DOHH2 (cell line): Measurements from ENCODE around the gene KCTD21.

Experiments used
- H3F3A ChIP-seq: fragments of 200-600 bp; sonication (generic), shearing (Covaris generic); 2 replicates; pipeline ENCODE4 v1.6.0; 2016; ENCODE audit warnings: antibody characterized with exemption, mild to moderate bottlenecking; ENCODE audit not compliant: control insufficient read depth, insufficient read depth
- H3K27ac ChIP-seq: fragments of 200-600 bp; sonication (generic); 2 replicates; pipeline ENCODE4 v1.5.1; 2014; ENCODE audit warnings: low read depth, mild to moderate bottlenecking, low read length, moderate library complexity
- H3K27me3 ChIP-seq: fragments of 200-600 bp; sonication (generic); 2 replicates; pipeline ENCODE4 v1.6.1; 2014; ENCODE audit warnings: mild to moderate bottlenecking, low read length, mixed read lengths; ENCODE audit not compliant: control insufficient read depth
- H3K36me3 ChIP-seq: fragments of 200-600 bp; sonication (generic); 2 replicates; pipeline ENCODE4 v1.6.1; 2014; ENCODE audit warnings: mild to moderate bottlenecking, low read length, moderate library complexity, mixed read lengths; ENCODE audit not compliant: control insufficient read depth
- H3K4me1 ChIP-seq: fragments of 200-600 bp; sonication (generic); 2 replicates; pipeline ENCODE4 v1.6.1; 2014; ENCODE audit warnings: mild to moderate bottlenecking, low read length, mixed read lengths; ENCODE audit not compliant: control insufficient read depth
- H3K4me2 ChIP-seq: fragments of 200-600 bp; sonication (generic); 2 replicates; pipeline ENCODE4 v1.6.0; 2014; ENCODE audit warnings: mild to moderate bottlenecking, low read length, moderate library complexity
- H3K4me3 ChIP-seq: fragments of 200-600 bp; sonication (generic); 2 replicates; pipeline ENCODE4 v1.5.1; 2014; ENCODE audit warnings: mild to moderate bottlenecking, low read length, mixed read lengths
- H3K79me2 ChIP-seq: fragments of 200-600 bp; sonication (generic); 2 replicates; pipeline ENCODE4 v1.6.1; 2014; ENCODE audit warnings: mild to moderate bottlenecking, low read length, mixed read lengths; ENCODE audit not compliant: control insufficient read depth
- H3K9me2 ChIP-seq: fragments of 200-600 bp; sonication (generic); replicated peaks from 2 replicates; pipeline ENCODE4 v1.6.1; 2014; ENCODE audit warnings: mild to moderate bottlenecking, low read length, mixed read lengths; ENCODE audit not compliant: control insufficient read depth
- H3K9me3 ChIP-seq: fragments of 200-600 bp; sonication (generic); 2 replicates; pipeline ENCODE4 v1.6.1; 2014; ENCODE audit warnings: antibody characterized with exemption, low read length, mixed read lengths; ENCODE audit not compliant: control insufficient read depth, insufficient read depth
- H4K20me1 ChIP-seq: fragments of 200-600 bp; sonication (generic); 2 replicates; pipeline ENCODE4 v1.6.0; 2014; ENCODE audit warnings: low read depth, mild to moderate bottlenecking, antibody characterized with exemption, low read length, moderate library complexity; ENCODE audit not compliant: control insufficient read depth, insufficient read depth
- CTCF ChIP-seq: fragments of 200-600 bp; sonication (generic); IDR thresholded peaks from one replicate; pipeline ENCODE4 v1.5.1; 2014; ENCODE audit warnings: antibody characterized with exemption, mild to moderate bottlenecking, low read depth, low read length; ENCODE audit not compliant: poor library complexity, severe bottlenecking
- EZH2phosphoT487 ChIP-seq: fragments of 200-600 bp; sonication (generic); IDR thresholded peaks from 2 replicates; pipeline ENCODE4 v1.6.1; 2017; ENCODE audit warnings: borderline replicate concordance, mild to moderate bottlenecking, antibody characterized with exemption, low read length, moderate library complexity, mixed read lengths

Gene KCTD21

GRCh38 chr11:78216021-78216420, 27.6 kb upstream of the KCTD21 start:
- no peaks in the 10 kb centered on the region for H3K4me1 ChIP-seq
- H3K36me3 ChIP-seq: no peaks in the 10 kb centered on the region
- no peak overlapping the region for H3K4me2 ChIP-seq
- H3K79me2 ChIP-seq: no peaks in the 10 kb centered on the region
- H3K4me3 ChIP-seq: no peak overlapping the region
- H3K27ac ChIP-seq: no peak overlapping the region
- H3K9me3 ChIP-seq: no peaks in the 10 kb centered on the region
- TF ChIP-seq EZH2phosphoT487 (no peak), CTCF (no peak)
- H3K27me3 ChIP-seq: no peaks in the 10 kb centered on the region
- no peaks in the 10 kb centered on the region for H3F3A ChIP-seq
- H4K20me1 ChIP-seq: no peaks in the 10 kb centered on the region
- no peaks in the 10 kb centered on the region for H3K9me2 ChIP-seq

GRCh38 chr11:78214331-78215194, 26.1 kb upstream of the KCTD21 start:
- no peaks in the 10 kb centered on the region for H4K20me1 ChIP-seq

GRCh38 chr11:78213526-78214330, 25.3 kb upstream of the KCTD21 start:
- no peaks in the 10 kb centered on the region for H3K36me3 ChIP-seq
- H3K27ac ChIP-seq: no peak overlapping the region

More at GRCh38 chr11:78214331-78215194, 26.1 kb upstream of the KCTD21 start:
- Histone ChIP-seq H3K9me3 (no peaks in the 10 kb centered on the region), H3F3A (no peaks in the 10 kb centered on the region), H3K4me3 (no peak overlapping the region), H3K27me3 (no peaks in the 10 kb centered on the region), H3K36me3 (no peaks in the 10 kb centered on the region), H3K4me1 (no peaks in the 10 kb centered on the region), H3K27ac (no peak overlapping the region), H3K4me2 (no peak overlapping the region), H3K79me2 (no peaks in the 10 kb centered on the region), H3K9me2 (no peaks in the 10 kb centered on the region)
- TF ChIP-seq CTCF (no peak), EZH2phosphoT487 (no peak)

More at GRCh38 chr11:78213526-78214330, 25.3 kb upstream of the KCTD21 start:
- H3K4me2 ChIP-seq: no peak overlapping the region
- H3K9me3 ChIP-seq: no peaks in the 10 kb centered on the region
- no peaks in the 10 kb centered on the region for H3K27me3 ChIP-seq
- no peaks in the 10 kb centered on the region for H3K9me2 ChIP-seq
- no peaks in the 10 kb centered on the region for H3K79me2 ChIP-seq
- H3K4me3 ChIP-seq: no peak overlapping the region
- H3K4me1 ChIP-seq: no peaks in the 10 kb centered on the region
- no peaks in the 10 kb centered on the region for H3F3A ChIP-seq
- no peak for TF ChIP-seq EZH2phosphoT487
- no peak for TF ChIP-seq CTCF
- no peaks in the 10 kb centered on the region for H4K20me1 ChIP-seq
